H1 (cell line): ENCODE data around the gene HTR5A. TPM values are rescaled to one million over a fixed set of nuclear protein-coding genes. Genes with fewer than 3 reads are reported as not detected.

ENCODE experiments used
- CTCF ChIA-PET: fragments of 300-600 bp; sonication (Branson Sonifier 250); formaldehyde crosslinking; loops from one replicate; lab custom pipeline; 2021; ENCODE audit not compliant: partially characterized antibody; lab: Charles Lee
- POLR2A ChIA-PET: fragments of 300-600 bp; sonication (Branson Sonifier 250); formaldehyde crosslinking; loops from one replicate; lab custom pipeline; 2021; ENCODE audit warnings: inconsistent platforms; ENCODE audit not compliant: partially characterized antibody; lab: Charles Lee
- DNase-seq, 2 experiments: peaks; one replicate each; pipeline versions ENCODE4 v3.0.0 to v3.0.0-alpha.2; 2010 to 2022; ENCODE audit warnings: low spot score in 2 of 2, low read depth in 1 of 2, mixed read lengths in 1 of 2
- FAIRE-seq: peaks from 2 replicates; lab custom pipeline; 2011; peaks lifted over from hg19 to GRCh38; lab: Jason Lieb, UNC
- H2AFZ ChIP-seq: 2 replicates; pipeline ENCODE4 v1.8.1; 2012; ENCODE audit warnings: low read length, inconsistent platforms
- H2AK5ac ChIP-seq: 2 replicates; pipeline ENCODE4 v1.6.1; 2013; ENCODE audit warnings: low read depth, low read length
- H2BK120ac ChIP-seq: replicated peaks from 2 replicates; pipeline ENCODE3; 2013; ENCODE audit warnings: low read depth, low read length, inconsistent platforms
- H2BK12ac ChIP-seq: 2 replicates; pipeline ENCODE4 v1.6.1; 2013; ENCODE audit warnings: low read depth, low read length
- H2BK15ac ChIP-seq: 2 replicates; pipeline ENCODE4 v1.6.1; 2013; ENCODE audit warnings: low read length
- H2BK20ac ChIP-seq: 2 replicates; pipeline ENCODE4 v1.6.1; 2013; ENCODE audit warnings: low read length
- H2BK5ac ChIP-seq: 2 replicates; pipeline ENCODE4 v1.6.1; 2013; ENCODE audit warnings: low read depth, low read length
- H3K14ac ChIP-seq: 2 replicates; pipeline ENCODE4 v1.6.1; 2013; ENCODE audit warnings: inconsistent platforms; ENCODE audit not compliant: insufficient read length
- H3K18ac ChIP-seq: 2 replicates; pipeline ENCODE4 v1.6.1; 2013; ENCODE audit warnings: low read length; ENCODE audit errors: extremely low read depth
- H3K23ac ChIP-seq: 2 replicates; pipeline ENCODE4 v1.6.1; 2013; ENCODE audit warnings: inconsistent platforms; ENCODE audit not compliant: insufficient read length
- H3K23me2 ChIP-seq: 2 replicates; pipeline ENCODE4 v1.6.1; 2013; ENCODE audit warnings: low read depth, low read length
- H3K27ac ChIP-seq: 2 replicates; pipeline ENCODE4 v1.6.1; 2011; ENCODE audit warnings: low read depth, low read length, inconsistent platforms
- H3K27me3 ChIP-seq, 4 experiments: replicated peaks in 1 of 4; 1 replicate in 1 of 4; 2 replicates in 3 of 4; pipeline versions ENCODE4 v1.6.1 to v1.8.1; 2011 to 2013; ENCODE audit warnings: low read length in 3 of 4, mild to moderate bottlenecking in 3 of 4, inconsistent platforms in 2 of 4, mixed read lengths in 2 of 4, moderate library complexity in 1 of 4; ENCODE audit not compliant: control insufficient read depth in 3 of 4, insufficient read depth in 3 of 4; ENCODE audit errors: extremely low read depth in 1 of 4
- H3K36me3 ChIP-seq, 4 experiments: 2 replicates each; pipeline versions ENCODE4 v1.6.1 to v1.8.1; 2011 to 2013; ENCODE audit warnings: mild to moderate bottlenecking in 4 of 4, low read length in 3 of 4, moderate library complexity in 2 of 4, control low read depth in 1 of 4, inconsistent platforms in 1 of 4; ENCODE audit not compliant: insufficient read depth in 4 of 4, control insufficient read depth in 2 of 4
- H3K4ac ChIP-seq: replicated peaks from 2 replicates; pipeline ENCODE3; 2013; ENCODE audit warnings: low read length, low read depth, mixed read lengths, inconsistent platforms; ENCODE audit not compliant: insufficient read length
- H3K4me1 ChIP-seq, 4 experiments: replicated peaks in 1 of 4; 1 replicate in 1 of 4; 2 replicates in 3 of 4; pipeline versions ENCODE4 v1.6.1 to v1.8.1; 2011 to 2013; ENCODE audit warnings: low read length in 3 of 4, inconsistent platforms in 2 of 4, mixed read lengths in 1 of 4; ENCODE audit not compliant: insufficient read depth in 4 of 4, control insufficient read depth in 3 of 4
- H3K4me2 ChIP-seq, 2 experiments: 2 replicates each; pipeline versions ENCODE4 v1.6.1 to v1.8.1; 2011 to 2013; ENCODE audit warnings: low read depth in 2 of 2, low read length in 2 of 2, control low read depth in 1 of 2, inconsistent platforms in 1 of 2, mild to moderate bottlenecking in 1 of 2; ENCODE audit not compliant: insufficient read depth in 1 of 2
- H3K4me3 ChIP-seq, 4 experiments: fragments of 200-600, 300-600 bp in 1 of 4; sonication (generic), shearing (Covaris generic), sonication (Bioruptor Twin) in 1 of 4; 2 replicates each; pipeline versions ENCODE4 v1.5.1 to v1.8.1; 2011 to 2016; ENCODE audit warnings: low read length in 4 of 4, low read depth in 3 of 4, control low read depth in 2 of 4, inconsistent platforms in 2 of 4, mild to moderate bottlenecking in 2 of 4, mixed read lengths in 1 of 4, moderate library complexity in 1 of 4; ENCODE audit not compliant: insufficient read depth in 2 of 4; ENCODE audit errors: extremely low read depth in 1 of 4
- H3K56ac ChIP-seq: replicated peaks from 2 replicates; pipeline ENCODE3; 2013; ENCODE audit warnings: low read depth, mild to moderate bottlenecking, mixed read lengths, low read length, inconsistent platforms; ENCODE audit not compliant: insufficient read length
- H3K79me1 ChIP-seq: 2 replicates; pipeline ENCODE4 v1.6.1; 2013; ENCODE audit warnings: low read depth, low read length, control low read depth
- H3K79me2 ChIP-seq, 2 experiments: 2 replicates each; pipeline versions ENCODE4 v1.6.1 to v1.8.1; 2012 to 2013; ENCODE audit warnings: low read length in 2 of 2, mild to moderate bottlenecking in 2 of 2, inconsistent platforms in 1 of 2; ENCODE audit not compliant: insufficient read depth in 2 of 2, control insufficient read depth in 1 of 2
- H3K9ac ChIP-seq, 4 experiments: replicated peaks in 1 of 4; 1 replicate in 1 of 4; 2 replicates in 3 of 4; pipeline versions ENCODE4 v1.6.1 to v1.8.1; 2011 to 2013; ENCODE audit warnings: low read depth in 3 of 4, low read length in 3 of 4, control low read depth in 2 of 4, mild to moderate bottlenecking in 2 of 4, moderate library complexity in 2 of 4, inconsistent platforms in 1 of 4; ENCODE audit errors: extremely low read depth in 1 of 4
- H3K9me3 ChIP-seq, 2 experiments: 2 replicates each; pipeline versions ENCODE4 v1.6.1 to v1.8.1; 2012 to 2013; ENCODE audit warnings: mild to moderate bottlenecking in 2 of 2, moderate library complexity in 2 of 2, control low read depth in 1 of 2, inconsistent platforms in 1 of 2, low read depth in 1 of 2, low read length in 1 of 2, mixed read lengths in 1 of 2; ENCODE audit not compliant: insufficient read depth in 2 of 2
- H4K20me1 ChIP-seq, 2 experiments: replicated peaks in 1 of 2; 2 replicates each; pipeline versions ENCODE3 to v1.8.1; 2011 to 2013; ENCODE audit warnings: inconsistent platforms in 2 of 2, low read length in 2 of 2, mild to moderate bottlenecking in 1 of 2; ENCODE audit not compliant: insufficient read depth in 2 of 2, control insufficient read depth in 1 of 2
- H4K5ac ChIP-seq: 2 replicates; pipeline ENCODE4 v1.6.1; 2013; ENCODE audit warnings: low read length, low read depth, mixed read lengths, inconsistent platforms; ENCODE audit not compliant: insufficient read length
- H4K8ac ChIP-seq: 2 replicates; pipeline ENCODE4 v1.8.0; 2013; ENCODE audit warnings: mild to moderate bottlenecking, moderate library complexity, low read length, inconsistent platforms; ENCODE audit not compliant: insufficient read depth; ENCODE audit errors: extremely low read depth
- H4K91ac ChIP-seq: replicated peaks from 2 replicates; pipeline ENCODE3; 2013; ENCODE audit warnings: low read length, mixed read lengths, inconsistent platforms; ENCODE audit not compliant: insufficient read length
- CBX5 ChIP-seq: fragments of 300-800, 300-1000 bp; sonication (generic); IDR thresholded peaks from 2 replicates; pipeline ENCODE4 v1.7.1; 2016; ENCODE audit warnings: antibody characterized with exemption, low read length, low read depth
- CBX8 ChIP-seq: fragments of 300-800, 300-1000 bp; sonication (generic); IDR thresholded peaks from 2 replicates; pipeline ENCODE4 v1.7.1; 2016; ENCODE audit warnings: low read depth, low read length, borderline replicate concordance
- CHD1 ChIP-seq: IDR thresholded peaks from 2 replicates; pipeline ENCODE4 v1.6.1; 2012; ENCODE audit warnings: low read depth, low read length, improper control_type of control experiment
- EP300 ChIP-seq, 2 experiments: IDR thresholded peaks; 1 replicate in 1 of 2; 2 replicates in 1 of 2; pipeline ENCODE4 v1.6.1; 2011 to 2012; ENCODE audit warnings: low read depth in 2 of 2, low read length in 2 of 2, mild to moderate bottlenecking in 2 of 2, borderline replicate concordance in 1 of 2, inconsistent platforms in 1 of 2, moderate library complexity in 1 of 2
- GABPA ChIP-seq: IDR thresholded peaks from 2 replicates; pipeline ENCODE4 v1.6.1; 2011; ENCODE audit warnings: mild to moderate bottlenecking, low read length, moderate library complexity, borderline replicate concordance; ENCODE audit not compliant: insufficient read depth
- HDAC6 ChIP-seq: IDR thresholded peaks from one replicate; pipeline ENCODE4 v1.7.1; 2012; ENCODE audit warnings: low read depth, mild to moderate bottlenecking, inconsistent platforms, low read length, moderate library complexity
- NRF1 ChIP-seq: IDR thresholded peaks from 2 replicates; pipeline ENCODE4 v1.6.1; 2011; ENCODE audit warnings: mild to moderate bottlenecking, low read depth, low read length, improper control_type of control experiment
- POLR2A ChIP-seq, 2 experiments: IDR thresholded peaks; 1 replicate in 1 of 2; 2 replicates in 1 of 2; pipeline ENCODE4 v1.6.1; 2011; ENCODE audit warnings: low read depth in 2 of 2, low read length in 2 of 2, mild to moderate bottlenecking in 2 of 2; ENCODE audit errors: control extremely low read depth in 1 of 2
- RFX5 ChIP-seq: IDR thresholded peaks from 2 replicates; pipeline ENCODE4 v1.6.1; 2011; ENCODE audit warnings: low read depth, low read length, improper control_type of control experiment, borderline replicate concordance
- SRF ChIP-seq: IDR thresholded peaks from 2 replicates; pipeline ENCODE4 v1.6.1; 2011; ENCODE audit warnings: mild to moderate bottlenecking, low read depth, low read length, moderate library complexity
- TAF7 ChIP-seq: optimal IDR thresholded peaks from 2 replicates; pipeline ENCODE3; 2011; ENCODE audit warnings: low read depth, mild to moderate bottlenecking, inconsistent platforms, low read length, moderate library complexity, borderline replicate concordance
- WGBS, 2 experiments: shearing (Covaris generic) in 1 of 2; methylation state at CpG; one replicate each; pipeline versions ENCODE4 v1.1.6 to v1.1.7; 2013 to 2015; ENCODE audit warnings: low lambda C conversion rate in 2 of 2, mixed read lengths in 2 of 2, inconsistent platforms in 1 of 2, low coverage in 1 of 2, missing lambda C conversion rate in 1 of 2; ENCODE audit not compliant: insufficient replicate concordance in 2 of 2, insufficient coverage in 1 of 2, insufficient read length in 1 of 2; ENCODE audit errors: extremely low coverage in 1 of 2, missing lambda C conversion rate in 1 of 2; 5-methylcytosine and 5-hydroxymethylcytosine counted together
- polyA plus RNA-seq, 7 experiments: library from polyadenylated mRNA; depleted of rRNA in 3 of 7; stranded (reverse) in 5 of 7; unstranded in 2 of 7; fragments of >200 nt in 5 of 7; fragments of 200-250 nt in 2 of 7; gene quantifications; 1 replicate in 5 of 7; 2 replicates in 1 of 7; 4 replicates in 1 of 7; pipeline versions ENCODE4 v1.2.1 to v1.2.3, GENCODE V29; 2011 to 2013; ENCODE audit warnings: missing spikeins in 2 of 7, mixed read lengths in 2 of 7
- total RNA-seq: library from RNA; stranded (reverse); fragmentation: NEBNext Ultra II Directional; extraction: Animal tissue kit (Norgen Biotek cat#: 25700); gene quantifications from 2 replicates; pipeline ENCODE4 v1.2.1, GENCODE V29; 2021

HTR5A gene
- total and polyA plus RNA-seq, 2 of the 8 experiments (the other 6 are each of a cell fraction or from before 2014, with no cell fraction given) = 0.02 TPM; not detected in 1

DNA sequence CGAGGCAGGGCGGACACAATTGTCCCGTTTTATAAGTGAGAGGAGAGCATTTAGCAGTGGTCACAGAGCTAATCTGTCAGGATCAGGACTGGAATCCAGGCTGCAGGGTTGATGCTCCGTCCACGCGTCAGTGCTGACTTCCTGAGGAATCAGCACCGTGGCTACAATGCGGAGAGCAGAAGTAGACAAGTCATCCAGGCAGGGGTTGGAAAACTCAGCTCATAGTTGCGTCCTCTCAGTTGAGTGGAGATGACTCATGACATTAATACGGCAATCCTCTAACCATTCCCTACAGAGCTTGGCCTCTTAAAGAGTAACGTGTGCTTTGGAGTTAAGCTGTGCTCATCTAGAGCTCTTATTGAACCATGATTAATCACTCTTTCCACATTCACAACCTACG is 17.1 kb upstream of the HTR5A start:
- ChIA-PET POLR2A (no interaction called here), CTCF (interaction anchor here (0.7 to 1.1 kb wide), 3 partner anchors 9 to 209 kb away, joined by 3 read pairs; no protein-coding TSS in a partner anchor)
- Histone ChIP-seq H3K4me1 (no peaks in the 10 kb centered on the region), H2BK120ac (no peak overlapping the region), H3K79me1 (no peaks in the 10 kb centered on the region), H3K9me3 (no peaks in the 10 kb centered on the region), H3K4me2 (no peak overlapping the region), H3K36me3 (no peaks in the 10 kb centered on the region), H3K56ac (no peak overlapping the region), H2BK15ac (no peak overlapping the region), H3K23me2 (no peaks in the 10 kb centered on the region), H2BK20ac (no peak overlapping the region), H4K20me1 (no peaks in the 10 kb centered on the region), H3K14ac (no peak overlapping the region), H2BK12ac (no peak overlapping the region), H4K8ac (no peak overlapping the region), H3K27me3 (no peaks in the 10 kb centered on the region), H3K4ac (no peak overlapping the region), H3K79me2 (no peaks in the 10 kb centered on the region), H4K91ac (no peak overlapping the region), H3K9ac (no peak overlapping the region), H2AFZ (no peak overlapping the region), H2AK5ac (no peak overlapping the region), H4K5ac (no peak overlapping the region), H3K27ac (no peak overlapping the region), H2BK5ac (no peak overlapping the region), H3K23ac (no peak overlapping the region), H3K18ac (no peak overlapping the region), H3K4me3 (no peak overlapping the region)
- TF ChIP-seq NRF1 = no peak
- TF ChIP-seq HDAC6 = no peak
- TF ChIP-seq SRF = no peak
- no peak for TF ChIP-seq EP300 (IDR thresholded peaks at IDR 0.05; ENCODE audit: borderline replicate concordance in 1 of 2, low read depth in 2 of 2, low read length in 2 of 2)
- TF ChIP-seq CHD1 = no peak
- TF ChIP-seq GABPA = no peak
- no peak for TF ChIP-seq RFX5
- no peak for TF ChIP-seq TAF7
- TF ChIP-seq CBX8 = no peak
- TF ChIP-seq POLR2A (IDR thresholded peaks at IDR 0.05; ENCODE audit: control extremely low read depth in 1 of 2, low read depth in 2 of 2, low read length in 2 of 2) = no peak
- no peak for TF ChIP-seq CBX5
- WGBS, 2 experiments = 89% methylated on average over 12 of the region's 12 CpGs; no CpG with 5 or more reads in 1 of the 2 experiments
- FAIRE-seq (no peak), DNase-seq (no peak)
